A549 treated with Mapracorat at 1 μM for 4 hours (cell line): ENCODE measurements around the gene IQCE. TPM values are rescaled to one million over a fixed set of nuclear protein-coding genes. Genes with fewer than 3 reads are reported as not detected.

Experiments
- total RNA-seq: library from RNA; stranded (reverse); fragments of 200-300 nt; extraction: Qiagen RNA extraction; gene quantifications from 5 replicates; pipeline ENCODE4 v1.2.3, GENCODE V29; 2022

The IQCE gene, protein sequence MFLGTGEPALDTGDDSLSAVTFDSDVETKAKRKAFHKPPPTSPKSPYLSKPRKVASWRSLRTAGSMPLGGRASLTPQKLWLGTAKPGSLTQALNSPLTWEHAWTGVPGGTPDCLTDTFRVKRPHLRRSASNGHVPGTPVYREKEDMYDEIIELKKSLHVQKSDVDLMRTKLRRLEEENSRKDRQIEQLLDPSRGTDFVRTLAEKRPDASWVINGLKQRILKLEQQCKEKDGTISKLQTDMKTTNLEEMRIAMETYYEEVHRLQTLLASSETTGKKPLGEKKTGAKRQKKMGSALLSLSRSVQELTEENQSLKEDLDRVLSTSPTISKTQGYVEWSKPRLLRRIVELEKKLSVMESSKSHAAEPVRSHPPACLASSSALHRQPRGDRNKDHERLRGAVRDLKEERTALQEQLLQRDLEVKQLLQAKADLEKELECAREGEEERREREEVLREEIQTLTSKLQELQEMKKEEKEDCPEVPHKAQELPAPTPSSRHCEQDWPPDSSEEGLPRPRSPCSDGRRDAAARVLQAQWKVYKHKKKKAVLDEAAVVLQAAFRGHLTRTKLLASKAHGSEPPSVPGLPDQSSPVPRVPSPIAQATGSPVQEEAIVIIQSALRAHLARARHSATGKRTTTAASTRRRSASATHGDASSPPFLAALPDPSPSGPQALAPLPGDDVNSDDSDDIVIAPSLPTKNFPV
- total RNA-seq, result 8.6 to 14.4 TPM (median 11.3 TPM) in 5 replicates

DNA sequence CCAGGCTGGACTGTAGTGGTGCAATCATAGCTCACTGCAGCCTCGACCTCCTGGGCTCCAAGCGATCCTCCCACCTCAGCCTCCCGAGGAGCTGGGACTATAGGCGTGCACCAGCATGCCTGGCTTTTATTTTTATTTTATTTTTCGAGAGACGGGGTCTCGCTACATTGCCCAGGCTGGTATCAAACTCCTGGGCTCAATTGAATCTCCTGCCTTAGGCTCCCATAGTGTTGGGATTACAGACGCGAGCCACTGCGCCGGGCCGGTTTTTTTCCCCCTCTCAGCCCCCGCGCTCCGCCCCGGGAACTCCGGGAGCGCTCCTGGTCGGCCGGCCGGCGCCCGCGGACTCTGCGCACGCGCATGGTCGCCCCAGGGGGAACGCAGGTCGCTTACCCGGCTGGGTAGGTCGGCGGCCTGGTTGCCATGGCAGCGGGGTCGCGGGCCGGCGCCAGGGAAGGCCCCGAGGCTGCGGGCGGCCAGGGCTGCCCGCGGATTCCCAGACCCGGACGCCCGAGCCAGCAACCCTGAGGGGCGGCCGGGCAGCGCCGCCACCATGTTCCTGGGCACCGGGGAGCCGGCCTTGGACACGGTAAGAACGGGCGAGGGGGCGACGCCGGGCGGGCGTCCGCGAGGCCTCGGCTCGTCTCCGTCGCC is at the start of gene IQCE:
IQCE (plus strand) TSS at position 351 of the 654 bp plus-strand sequence; CDS start at position 554, 203 bp downstream.

DNA sequence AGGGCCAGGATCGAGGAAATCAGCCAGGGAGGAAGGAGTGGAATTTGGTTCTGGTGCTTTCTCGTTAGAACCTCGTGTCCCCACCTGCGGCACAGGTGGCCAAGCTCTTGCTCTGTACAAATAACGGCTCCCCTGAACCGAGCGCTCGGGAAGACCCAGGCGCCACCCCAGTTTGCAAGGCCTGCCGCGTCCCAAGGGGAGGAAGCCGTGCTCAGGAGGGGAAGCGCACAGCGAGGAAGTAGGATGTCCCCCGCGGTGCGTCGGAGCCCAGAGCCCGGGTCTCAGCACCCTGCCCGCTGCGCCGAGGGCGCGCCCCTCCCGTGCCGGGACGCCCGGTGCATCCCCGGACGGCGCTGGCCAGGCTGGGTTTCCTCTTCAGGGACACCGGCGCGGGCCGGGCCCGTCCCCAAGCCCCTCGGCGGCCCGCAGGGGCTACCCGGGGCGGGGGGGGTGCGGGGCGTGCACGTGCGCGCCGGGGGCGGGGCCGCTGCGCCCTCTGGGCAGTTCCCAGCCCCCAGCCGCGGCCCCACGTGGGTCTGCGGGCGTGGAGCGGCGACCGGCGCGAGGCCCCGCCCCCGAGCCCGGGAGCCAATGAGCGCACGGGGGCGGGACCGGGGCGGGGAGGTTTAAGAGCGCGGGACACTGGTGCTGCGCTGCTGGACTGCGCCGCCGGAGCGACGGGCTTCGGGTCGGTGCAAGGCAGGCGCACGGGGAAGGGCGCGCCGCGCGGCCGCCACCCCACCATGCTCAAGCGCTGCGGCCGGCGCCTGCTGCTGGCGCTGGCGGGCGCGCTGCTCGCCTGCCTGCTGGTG is 39.5 kb upstream of the IQCE start, which contains the start of gene LFNG:
LFNG (plus strand) TSS at position 656 of the 812 bp plus-strand sequence; CDS start at position 744, 88 bp downstream.

DNA sequence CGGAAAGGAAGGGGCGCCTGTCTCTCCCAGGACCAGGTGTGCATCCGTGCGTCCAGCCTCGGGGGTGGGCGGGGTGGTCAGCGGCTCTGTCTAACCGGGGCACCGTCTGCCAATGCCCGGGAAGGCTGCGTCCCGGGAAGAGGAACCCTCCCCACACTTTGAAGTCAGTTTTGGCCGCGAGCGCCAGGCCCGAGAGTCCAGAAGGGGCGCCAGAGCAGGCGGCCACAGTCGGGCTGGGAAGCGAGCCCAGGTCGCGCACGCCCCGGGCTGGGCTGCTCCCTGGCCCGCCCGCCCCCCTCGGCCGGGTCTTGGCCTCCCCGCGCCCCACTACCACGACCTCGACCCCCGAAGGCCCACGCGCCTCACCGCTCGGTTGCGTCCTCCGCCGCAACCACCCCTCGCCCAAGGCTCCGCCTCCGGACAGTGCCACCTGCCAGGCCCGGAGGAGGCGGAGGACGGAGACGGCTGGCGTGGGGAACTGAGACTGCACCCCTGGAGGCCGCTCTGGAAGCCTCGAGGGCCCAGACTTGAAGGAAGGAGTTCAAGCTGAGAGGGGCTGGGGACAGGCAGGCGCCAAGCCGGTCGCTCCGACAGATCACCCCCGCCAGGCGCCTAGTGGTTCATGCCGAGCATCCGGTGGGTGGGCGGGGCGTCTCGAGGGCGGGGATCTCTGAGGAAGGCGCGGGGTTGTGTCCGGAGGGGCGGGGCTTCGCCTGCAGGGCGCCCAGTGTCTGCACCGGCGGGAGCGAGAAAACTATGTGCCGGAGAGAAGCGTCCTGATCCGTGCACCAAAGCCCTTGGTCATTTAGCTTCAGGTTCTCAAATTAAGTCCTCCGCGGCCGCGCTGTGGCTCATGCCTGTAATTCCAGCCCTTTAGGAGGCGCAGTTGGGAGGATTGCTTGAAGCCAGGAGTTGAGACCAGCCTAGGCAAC is 3.4 kb upstream of the IQCE start, which contains the start of gene BRAT1:
BRAT1 (minus strand) TSS at position 404 of the 932 bp plus-strand sequence. CDS start 1,093 bp downstream, outside the sequence.

DNA sequence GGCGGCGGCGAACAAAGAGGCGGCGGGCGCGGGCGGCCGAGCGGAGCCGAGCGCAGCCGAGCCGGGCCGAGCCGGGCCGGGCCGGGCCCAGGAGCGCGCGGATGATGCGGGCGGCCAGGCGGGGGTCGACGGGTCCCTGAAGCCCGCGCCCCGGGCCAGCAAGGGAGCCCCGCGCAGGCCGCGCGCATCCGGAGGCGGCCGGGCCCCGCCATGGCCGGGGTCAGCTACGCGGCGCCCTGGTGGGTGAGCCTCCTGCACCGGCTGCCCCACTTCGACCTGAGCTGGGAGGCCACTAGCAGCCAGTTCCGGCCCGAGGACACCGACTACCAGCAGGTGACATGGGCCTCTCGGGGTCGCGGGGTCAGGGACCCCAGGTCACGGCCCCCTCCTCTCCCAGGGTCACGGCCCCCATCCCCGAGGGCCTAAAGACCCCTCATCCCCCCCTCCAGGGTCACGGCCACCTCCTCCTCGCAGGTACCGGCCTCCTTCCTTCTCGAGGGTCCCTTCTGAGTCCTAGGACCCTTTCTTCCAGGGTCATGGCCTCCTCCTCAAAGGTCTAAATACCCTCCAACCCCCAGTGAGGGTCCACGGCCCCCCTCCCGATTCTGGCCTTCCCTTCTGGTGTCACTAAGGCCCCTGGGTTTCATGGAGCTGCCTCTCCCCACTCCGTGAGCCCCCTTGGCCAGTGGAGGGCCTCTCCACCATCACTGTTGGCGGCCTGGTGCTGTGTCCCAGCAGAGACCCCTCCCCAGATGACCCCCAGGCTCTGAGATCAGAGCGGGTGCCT is 73.4 kb downstream of the IQCE start, which contains the start of gene TTYH3:
TTYH3 (plus strand) TSS at position 41 of the 787 bp plus-strand sequence; CDS start at position 211, 170 bp downstream.

Other genes starting within 250 kb of the IQCE start
- gene SNX8, start 244.5 kb upstream of the IQCE start, total RNA-seq, result 72.2 to 121 TPM (median 116 TPM) in 5 replicates
- gene EIF3B, start 204.2 kb upstream of the IQCE start, total RNA-seq, result 220 to 260 TPM (median 227 TPM) in 5 replicates
- 7.9 to 14.0 TPM (median 11.7 TPM) in 5 replicates for gene CHST12, start 155.4 kb upstream of the IQCE start, total RNA-seq
- not detected in 5 replicates for gene GRIFIN, start 82.6 kb upstream of the IQCE start, total RNA-seq
- gene LFNG, start 39.2 kb upstream of the IQCE start, total RNA-seq, result 9.1 to 22.2 TPM (median 20.7 TPM) in 5 replicates
- 19.4 to 36.7 TPM (median 34.1 TPM) in 5 replicates for gene BRAT1, start 3.5 kb upstream of the IQCE start, total RNA-seq
- 34.4 to 56.3 TPM (median 53.2 TPM) in 5 replicates for gene TTYH3, start 73.0 kb downstream of the IQCE start, total RNA-seq
- 0.02 TPM in 1 of 5 replicates, not detected in the others for gene AMZ1, start 129.2 kb downstream of the IQCE start, total RNA-seq